ENCODE results near the gene CCT3.

GRCh38 chr1:156337888-156338179 is 258 bp downstream of the CCT3 start:
- TF ChIP-seq CTCF (IDR thresholded peaks at IDR 0.05; ENCODE audit: insufficient read depth, low read length, poor library complexity, severe bottlenecking) (no peak), EZH2phosphoT487 (conservative IDR thresholded peaks at IDR 0.05; ENCODE audit: low read length) (no peak)

Data from SU-DHL-6 (cell line).